Measurements from ENCODE around the gene SLC16A4. TPM values are rescaled to one million over a fixed set of nuclear protein-coding genes. Genes with fewer than 3 reads are reported as not detected.

SLC16A4 gene
- total RNA-seq, 1 experiment from 2014 or later, result 0.42 TPM

DNA sequence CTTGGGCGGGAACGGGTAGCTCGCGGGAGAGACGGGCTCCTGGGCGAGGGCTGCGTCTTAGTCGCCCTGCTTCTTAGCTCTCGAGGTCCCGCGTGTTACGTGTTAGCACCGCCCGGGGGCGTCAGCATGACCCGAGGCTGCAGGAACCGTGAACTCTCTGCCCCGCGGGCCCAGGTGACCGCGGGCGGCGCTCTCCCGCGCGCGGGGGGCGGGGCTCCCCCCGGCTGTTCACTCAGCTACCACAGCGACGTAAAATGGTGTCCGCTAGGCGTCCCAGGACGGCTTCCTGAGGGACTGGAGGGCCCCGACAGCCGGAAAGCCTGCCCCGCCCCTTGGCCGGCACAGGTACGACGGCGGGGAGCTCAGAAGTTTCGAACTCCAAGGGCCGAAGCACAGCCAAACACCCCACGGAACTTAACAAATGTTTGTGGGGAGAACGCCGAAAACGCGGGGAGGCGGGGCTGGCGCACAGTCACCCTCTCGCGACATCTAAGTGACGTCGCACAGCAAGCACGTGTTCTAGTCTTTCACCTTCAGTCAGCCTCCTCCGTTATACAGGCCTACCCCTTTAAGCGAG lies 52.4 kb downstream of the SLC16A4 start:
- peaks cover 15% of the 10 kb centered on the region for H3K36me3 ChIP-seq (replicated peaks; ENCODE audit: control insufficient read depth, insufficient read depth, low read length)
- DNase-seq, result peak; percentile 95
- peak overlapping the region; percentile 99 for H3K4me3 ChIP-seq (ENCODE audit: insufficient read depth, low read depth, low read length)
- no peaks in the 10 kb centered on the region for H3K27me3 ChIP-seq (ENCODE audit: control insufficient read depth, insufficient read depth, low read length)

GRCh38 chr1:110337704-110338308 lies 53.0 kb downstream of the SLC16A4 start:
- peak; percentile 64 for DNase-seq
- peak overlapping the region; percentile 99 for H3K4me3 ChIP-seq (ENCODE audit: insufficient read depth, low read depth, low read length)
- H3K36me3 ChIP-seq (replicated peaks; ENCODE audit: control insufficient read depth, insufficient read depth, low read length), result peaks cover 15% of the 10 kb centered on the region
- H3K27me3 ChIP-seq (ENCODE audit: control insufficient read depth, insufficient read depth, low read length), result no peaks in the 10 kb centered on the region

DNA sequence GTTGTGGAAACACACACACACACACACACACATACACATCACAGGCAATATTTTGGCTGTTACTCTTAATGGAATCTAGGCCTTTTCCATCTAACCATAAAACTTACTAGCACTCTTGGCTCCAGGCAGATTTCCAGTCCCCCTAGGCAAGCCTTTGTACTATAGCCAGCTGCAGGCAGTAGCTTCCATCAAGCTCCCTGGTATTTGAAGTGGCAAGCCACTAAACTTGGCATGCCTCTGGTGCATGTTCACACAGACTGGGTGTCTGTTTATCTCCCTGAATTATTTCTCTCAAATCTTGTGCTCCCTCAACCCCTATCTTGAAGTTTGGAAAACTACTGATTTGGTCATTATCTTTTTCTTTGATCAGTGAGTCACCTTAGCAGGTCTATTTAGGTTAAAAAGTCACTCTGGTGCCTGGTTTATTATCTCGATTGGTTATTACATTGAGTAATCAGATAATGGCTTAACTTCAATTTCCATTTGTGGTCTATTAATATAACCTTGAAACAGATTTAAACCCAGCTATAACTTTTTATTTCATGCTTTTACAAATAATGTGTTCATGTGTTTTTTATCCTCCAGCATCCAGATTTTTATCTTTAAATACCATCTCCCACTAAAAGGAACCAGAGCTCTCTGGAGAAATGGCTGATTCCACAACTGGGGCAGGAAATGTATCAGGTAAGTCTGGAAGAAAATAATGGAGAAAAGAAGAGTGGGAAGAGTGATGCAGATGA lies 54.4 kb downstream of the SLC16A4 start:
- Histone ChIP-seq H3K27me3 (ENCODE audit: control insufficient read depth, insufficient read depth, low read length) (no peaks in the 10 kb centered on the region), H3K4me3 (ENCODE audit: insufficient read depth, low read depth, low read length) (no peak overlapping the region)

GRCh38 chr1:110335265-110335664 lies 55.6 kb downstream of the SLC16A4 start:
- Histone ChIP-seq H3K27me3 (ENCODE audit: control insufficient read depth, insufficient read depth, low read length) (no peaks in the 10 kb centered on the region), H3K4me3 (ENCODE audit: insufficient read depth, low read depth, low read length) (no peak overlapping the region), H3K36me3 (replicated peaks; ENCODE audit: control insufficient read depth, insufficient read depth, low read length) (no peaks in the 10 kb centered on the region)
- no peak for DNase-seq

More for the DNA sequence above, 54.4 kb downstream of the SLC16A4 start:
- H3K36me3 ChIP-seq (replicated peaks; ENCODE audit: control insufficient read depth, insufficient read depth, low read length), result peaks cover 9% of the 10 kb centered on the region
- no peak for DNase-seq

DNA sequence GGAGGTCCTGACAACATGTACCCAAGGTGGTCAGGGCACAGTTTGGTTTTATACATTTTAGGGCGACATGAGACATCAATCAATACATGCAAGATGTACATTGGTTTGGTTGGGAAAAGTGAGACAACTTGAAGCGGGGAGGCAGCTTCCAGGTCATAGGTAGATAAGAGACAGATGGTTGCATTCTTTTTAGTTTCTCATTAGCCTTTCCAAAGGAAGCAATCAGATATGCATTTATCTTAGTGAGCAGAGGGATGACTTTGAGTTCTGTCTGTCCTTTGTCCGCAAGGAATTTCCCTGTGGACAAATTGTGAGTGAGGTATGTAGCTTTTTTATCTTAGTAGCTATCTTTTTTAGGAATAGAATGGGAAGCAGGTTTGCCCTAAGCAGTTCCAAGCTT lies 62.1 kb downstream of the SLC16A4 start:
- H3K27me3 ChIP-seq (ENCODE audit: control insufficient read depth, insufficient read depth, low read length), result no peaks in the 10 kb centered on the region
- DNase-seq, result no peak
- no peaks in the 10 kb centered on the region for H3K36me3 ChIP-seq (replicated peaks; ENCODE audit: control insufficient read depth, insufficient read depth, low read length)
- H3K4me3 ChIP-seq (ENCODE audit: insufficient read depth, low read depth, low read length), result no peak overlapping the region

- no peak overlapping the region for H3K4me3 ChIP-seq (ENCODE audit: insufficient read depth, low read depth, low read length)
- no peaks in the 10 kb centered on the region for H3K27me3 ChIP-seq (ENCODE audit: control insufficient read depth, insufficient read depth, low read length)
- no peak for DNase-seq
- H3K36me3 ChIP-seq (replicated peaks; ENCODE audit: control insufficient read depth, insufficient read depth, low read length), result no peaks in the 10 kb centered on the region
These were observed 62.6 kb downstream of the SLC16A4 start for GRCh38 chr1:110328274-110328673.

GRCh38 chr1:110326826-110327225 lies 64.0 kb downstream of the SLC16A4 start:
- no peak overlapping the region for H3K4me3 ChIP-seq (ENCODE audit: insufficient read depth, low read depth, low read length)
- DNase-seq, result no peak
- H3K36me3 ChIP-seq (replicated peaks; ENCODE audit: control insufficient read depth, insufficient read depth, low read length), result no peaks in the 10 kb centered on the region
- H3K27me3 ChIP-seq (ENCODE audit: control insufficient read depth, insufficient read depth, low read length), result no peaks in the 10 kb centered on the region

- no peak for DNase-seq
- no peaks in the 10 kb centered on the region; the same call in 1 of the 2 replicates for H3K27me3 ChIP-seq (ENCODE audit: control insufficient read depth, insufficient read depth, low read length)
- H3K4me3 ChIP-seq (ENCODE audit: insufficient read depth, low read depth, low read length), result no peak overlapping the region
- no peaks in the 10 kb centered on the region for H3K36me3 ChIP-seq (replicated peaks; ENCODE audit: control insufficient read depth, insufficient read depth, low read length)
These were observed 66.2 kb downstream of the SLC16A4 start for GRCh38 chr1:110324667-110325066.

DNA sequence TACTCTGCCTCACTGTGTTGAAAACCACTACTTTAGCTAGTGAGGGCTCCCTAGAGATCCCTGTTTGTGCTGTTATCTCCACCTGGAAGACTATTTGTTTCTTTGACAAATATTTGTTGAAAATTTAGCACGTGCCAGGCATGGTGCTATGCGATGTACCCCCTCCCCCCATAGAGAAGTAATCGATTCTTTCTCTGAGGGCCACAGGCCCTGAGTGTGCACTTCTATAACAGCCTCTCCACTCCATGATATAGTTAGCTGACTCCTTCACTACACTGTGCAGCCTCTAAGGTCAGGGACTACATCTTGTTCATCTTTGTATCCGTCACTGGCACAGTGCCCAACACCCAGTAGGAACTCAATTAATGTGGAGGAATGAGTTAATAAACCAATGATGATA lies 69.0 kb downstream of the SLC16A4 start:
- Histone ChIP-seq H3K4me3 (ENCODE audit: insufficient read depth, low read depth, low read length) (no peak overlapping the region), H3K27me3 (ENCODE audit: control insufficient read depth, insufficient read depth, low read length) (no peaks in the 10 kb centered on the region; the same call in 1 of the 2 replicates), H3K36me3 (replicated peaks; ENCODE audit: control insufficient read depth, insufficient read depth, low read length) (no peaks in the 10 kb centered on the region)
- no peak for DNase-seq

GRCh38 chr1:110321045-110321444 lies 69.8 kb downstream of the SLC16A4 start:
- no peaks in the 10 kb centered on the region for H3K36me3 ChIP-seq (replicated peaks; ENCODE audit: control insufficient read depth, insufficient read depth, low read length)
- no peaks in the 10 kb centered on the region; the same call in 1 of the 2 replicates for H3K27me3 ChIP-seq (ENCODE audit: control insufficient read depth, insufficient read depth, low read length)
- DNase-seq, result no peak
- H3K4me3 ChIP-seq (ENCODE audit: insufficient read depth, low read depth, low read length), result no peak overlapping the region

- no peaks in the 10 kb centered on the region for H3K36me3 ChIP-seq (replicated peaks; ENCODE audit: control insufficient read depth, insufficient read depth, low read length)
- DNase-seq, result no peak
- no peaks in the 10 kb centered on the region; the same call in 1 of the 2 replicates for H3K27me3 ChIP-seq (ENCODE audit: control insufficient read depth, insufficient read depth, low read length)
- no peak overlapping the region for H3K4me3 ChIP-seq (ENCODE audit: insufficient read depth, low read depth, low read length)
These were observed 70.7 kb downstream of the SLC16A4 start for GRCh38 chr1:110320168-110320518.

DNA sequence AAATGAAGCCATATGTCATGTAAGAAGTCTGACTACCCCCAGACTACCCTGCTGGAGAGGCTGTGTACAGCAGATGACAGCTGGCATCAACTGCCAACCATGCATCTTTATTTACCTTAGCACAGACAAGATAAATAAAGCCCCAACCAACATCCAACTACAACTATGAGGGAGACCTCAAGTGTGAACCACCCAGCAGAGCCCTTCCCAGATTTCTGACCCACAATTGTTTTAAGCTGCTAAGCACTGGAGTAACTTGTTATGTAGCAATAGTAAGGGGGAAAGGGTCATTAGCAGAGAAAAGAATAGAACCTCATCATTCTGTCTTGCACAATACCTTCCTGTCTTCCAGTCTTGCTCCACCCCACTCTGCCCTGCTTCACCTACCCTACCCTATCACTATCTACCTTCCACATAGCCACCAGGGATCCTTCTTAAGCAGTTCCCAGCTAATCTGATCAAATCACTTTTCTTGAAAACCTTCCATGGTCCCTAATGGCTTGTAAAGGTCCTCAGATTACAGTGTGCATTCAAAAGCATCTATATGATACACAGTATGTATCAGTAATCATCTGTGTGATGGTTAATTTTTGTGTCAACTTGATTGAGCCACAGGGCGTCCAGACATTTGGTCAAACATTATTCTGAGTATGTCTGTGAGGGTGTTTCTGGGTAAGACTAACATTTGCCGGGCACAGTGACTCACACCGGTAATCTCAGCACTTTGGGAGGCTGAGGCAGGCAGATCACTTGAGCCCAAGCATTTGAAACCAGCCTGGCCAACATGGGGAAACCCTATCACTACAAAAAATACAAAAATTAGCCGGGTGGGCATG lies 71.3 kb downstream of the SLC16A4 start:
- DNase-seq, result no peak
- no peaks in the 10 kb centered on the region for H3K36me3 ChIP-seq (replicated peaks; ENCODE audit: control insufficient read depth, insufficient read depth, low read length)
- H3K27me3 ChIP-seq (ENCODE audit: control insufficient read depth, insufficient read depth, low read length), result no peaks in the 10 kb centered on the region; the same call in 1 of the 2 replicates
- H3K4me3 ChIP-seq (ENCODE audit: insufficient read depth, low read depth, low read length), result no peak overlapping the region

DNA sequence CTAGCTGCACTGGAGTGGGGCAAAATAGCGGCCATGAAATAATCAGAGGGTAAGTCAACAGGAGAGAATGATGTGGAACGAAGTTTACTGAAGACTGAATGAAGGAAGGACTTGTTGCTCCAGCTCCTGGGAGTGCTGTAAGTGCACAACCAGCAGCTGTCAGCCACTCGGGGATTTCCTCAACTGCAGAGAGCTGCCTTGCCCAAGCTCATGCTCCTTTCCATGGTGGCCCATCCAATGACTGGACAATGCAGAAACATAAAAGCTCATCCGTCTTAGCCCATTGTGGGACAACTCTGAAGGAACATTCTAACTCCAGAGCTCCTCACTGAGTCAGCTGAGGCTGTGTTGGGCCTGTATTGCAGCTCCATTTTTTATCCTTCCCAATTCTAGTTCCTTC lies 72.8 kb downstream of the SLC16A4 start:
- DNase-seq, result no peak
- Histone ChIP-seq H3K36me3 (replicated peaks; ENCODE audit: control insufficient read depth, insufficient read depth, low read length) (no peaks in the 10 kb centered on the region), H3K4me3 (ENCODE audit: insufficient read depth, low read depth, low read length) (no peak overlapping the region), H3K27me3 (ENCODE audit: control insufficient read depth, insufficient read depth, low read length) (no peaks in the 10 kb centered on the region; the same call in 1 of the 2 replicates)

- Histone ChIP-seq H3K27me3 (ENCODE audit: control insufficient read depth, insufficient read depth, low read length) (no peaks in the 10 kb centered on the region; the same call in 1 of the 2 replicates), H3K4me3 (ENCODE audit: insufficient read depth, low read depth, low read length) (no peak overlapping the region)
- DNase-seq, result no peak
These were observed 74.1 kb downstream of the SLC16A4 start for GRCh38 chr1:110316735-110317134.

More at GRCh38 chr1:110316735-110317134, 74.1 kb downstream of the SLC16A4 start:
- no peaks in the 10 kb centered on the region for H3K36me3 ChIP-seq (replicated peaks; ENCODE audit: control insufficient read depth, insufficient read depth, low read length)

Measured in H7 (cell line).